Lower lobe of right lung (tissue), 2 donors: ENCODE measurements around the gene KCNH5. TPM values are rescaled to one million over a fixed set of nuclear protein-coding genes. Genes with fewer than 3 reads are reported as not detected.

Experiments used
- ATAC-seq, 2 donors: fragments of 200-7000 bp; cut with Tn5 transposase; one replicate each; pipeline ENCODE4 v1.9.1; 2020 to 2022; ENCODE audit warnings: mild to moderate bottlenecking in 2 of 2, moderate library complexity in 2 of 2
- DNase-seq: peaks from one replicate; pipeline ENCODE4 v3.0.0-alpha.2; 2020
- H3K27ac ChIP-seq: fragments of 200-600 bp; one replicate; pipeline ENCODE4 v1.8.0; 2022
- H3K27me3 ChIP-seq: fragments of 200-600 bp; one replicate; pipeline ENCODE4 v1.8.0; 2022; ENCODE audit warnings: low read depth
- H3K36me3 ChIP-seq: fragments of 200-600 bp; one replicate; pipeline ENCODE4 v1.8.0; 2022; ENCODE audit warnings: mild to moderate bottlenecking
- H3K4me1 ChIP-seq: fragments of 200-600 bp; one replicate; pipeline ENCODE4 v1.8.0; 2022
- H3K4me3 ChIP-seq: fragments of 200-600 bp; one replicate; pipeline ENCODE4 v1.8.0; 2022; ENCODE audit warnings: mild to moderate bottlenecking
- H3K9me3 ChIP-seq: fragments of 200-600 bp; one replicate; pipeline ENCODE4 v1.8.0; 2022
- intact Hi-C: fragments of 100-400 bp; cut with DNase I; formaldehyde crosslinking; loops from one replicate; pipeline ENCODE4 v1.11.0; 2022
- total RNA-seq: library from RNA; stranded (reverse); fragmentation: NEBNext Ultra II Directional; extraction: Animal tissue kit (Norgen Biotek cat#: 25700); gene quantifications from one replicate; pipeline ENCODE4 v1.2.1, GENCODE V29; 2021
- TF ChIP-seq, protein P1 (sequence below): fragments of 200-600 bp; IDR thresholded peaks from one replicate; pipeline ENCODE4 v1.8.0; 2022; ENCODE audit warnings: antibody characterized with exemption, mild to moderate bottlenecking
- donor health status: DM: no; HTN: yes; CAD: no; lungs with severe emphysema.

KCNH5 gene
- total RNA-seq, 1 donor from 2014 or later = not detected

DNA sequence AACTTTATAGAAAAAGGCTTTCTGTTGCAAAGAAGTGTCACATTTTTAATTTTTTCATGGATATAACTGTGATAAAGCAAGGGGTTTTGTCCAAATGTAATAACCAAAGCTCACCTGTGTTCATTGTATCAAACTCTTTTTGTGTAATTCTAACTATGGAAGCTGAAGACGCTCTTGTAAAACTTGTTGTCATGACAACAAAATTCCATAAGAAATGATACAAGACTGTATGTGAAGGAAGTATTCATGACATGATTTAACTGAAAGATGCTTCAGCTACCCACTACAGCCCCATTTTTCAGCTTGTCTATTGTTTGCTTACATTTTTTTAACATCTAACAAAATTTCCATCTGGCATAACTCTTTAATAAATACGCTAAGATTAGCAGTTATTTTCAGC is 360.9 kb downstream of the KCNH5 start:
- no peaks in the 10 kb centered on the region for H3K9me3 ChIP-seq
- no peak overlapping the region for H3K4me3 ChIP-seq
- DNase-seq (no peak), ATAC-seq (no peak)
- H3K27ac ChIP-seq = no peak overlapping the region
- intact Hi-C loops = no loop called here
- TF ChIP-seq, protein P1, sequence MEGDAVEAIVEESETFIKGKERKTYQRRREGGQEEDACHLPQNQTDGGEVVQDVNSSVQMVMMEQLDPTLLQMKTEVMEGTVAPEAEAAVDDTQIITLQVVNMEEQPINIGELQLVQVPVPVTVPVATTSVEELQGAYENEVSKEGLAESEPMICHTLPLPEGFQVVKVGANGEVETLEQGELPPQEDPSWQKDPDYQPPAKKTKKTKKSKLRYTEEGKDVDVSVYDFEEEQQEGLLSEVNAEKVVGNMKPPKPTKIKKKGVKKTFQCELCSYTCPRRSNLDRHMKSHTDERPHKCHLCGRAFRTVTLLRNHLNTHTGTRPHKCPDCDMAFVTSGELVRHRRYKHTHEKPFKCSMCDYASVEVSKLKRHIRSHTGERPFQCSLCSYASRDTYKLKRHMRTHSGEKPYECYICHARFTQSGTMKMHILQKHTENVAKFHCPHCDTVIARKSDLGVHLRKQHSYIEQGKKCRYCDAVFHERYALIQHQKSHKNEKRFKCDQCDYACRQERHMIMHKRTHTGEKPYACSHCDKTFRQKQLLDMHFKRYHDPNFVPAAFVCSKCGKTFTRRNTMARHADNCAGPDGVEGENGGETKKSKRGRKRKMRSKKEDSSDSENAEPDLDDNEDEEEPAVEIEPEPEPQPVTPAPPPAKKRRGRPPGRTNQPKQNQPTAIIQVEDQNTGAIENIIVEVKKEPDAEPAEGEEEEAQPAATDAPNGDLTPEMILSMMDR = no peak
- no peaks in the 10 kb centered on the region for H3K36me3 ChIP-seq
- no peaks in the 10 kb centered on the region for H3K27me3 ChIP-seq
- no peaks in the 10 kb centered on the region for H3K4me1 ChIP-seq

DNA sequence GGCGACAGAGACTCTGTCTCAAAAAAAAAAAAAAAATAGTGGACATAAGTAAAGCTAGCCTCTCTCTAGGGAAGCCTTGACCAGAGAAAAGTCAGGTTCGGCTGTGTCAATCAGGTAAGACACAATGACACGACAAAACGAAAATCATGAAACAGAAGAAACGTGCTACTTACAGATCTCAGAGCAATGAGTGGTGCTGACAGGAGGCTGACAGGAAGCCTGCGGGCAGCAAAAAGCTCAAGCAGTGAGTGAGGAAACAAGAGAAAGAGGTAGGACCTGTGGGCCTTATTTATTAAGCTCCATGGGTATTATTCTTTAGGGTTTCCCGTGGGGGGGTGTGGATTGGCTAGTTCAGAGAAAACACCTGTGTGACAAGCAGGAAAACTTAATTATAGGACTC is 363.1 kb downstream of the KCNH5 start:
- Histone ChIP-seq H3K27ac (no peak overlapping the region), H3K9me3 (no peaks in the 10 kb centered on the region), H3K27me3 (no peaks in the 10 kb centered on the region), H3K4me3 (no peak overlapping the region), H3K4me1 (no peaks in the 10 kb centered on the region), H3K36me3 (no peaks in the 10 kb centered on the region)
- ATAC-seq = no peak
- DNase-seq = no peak
- intact Hi-C loops = no loop called here
- TF ChIP-seq, protein P1 = no peak

DNA sequence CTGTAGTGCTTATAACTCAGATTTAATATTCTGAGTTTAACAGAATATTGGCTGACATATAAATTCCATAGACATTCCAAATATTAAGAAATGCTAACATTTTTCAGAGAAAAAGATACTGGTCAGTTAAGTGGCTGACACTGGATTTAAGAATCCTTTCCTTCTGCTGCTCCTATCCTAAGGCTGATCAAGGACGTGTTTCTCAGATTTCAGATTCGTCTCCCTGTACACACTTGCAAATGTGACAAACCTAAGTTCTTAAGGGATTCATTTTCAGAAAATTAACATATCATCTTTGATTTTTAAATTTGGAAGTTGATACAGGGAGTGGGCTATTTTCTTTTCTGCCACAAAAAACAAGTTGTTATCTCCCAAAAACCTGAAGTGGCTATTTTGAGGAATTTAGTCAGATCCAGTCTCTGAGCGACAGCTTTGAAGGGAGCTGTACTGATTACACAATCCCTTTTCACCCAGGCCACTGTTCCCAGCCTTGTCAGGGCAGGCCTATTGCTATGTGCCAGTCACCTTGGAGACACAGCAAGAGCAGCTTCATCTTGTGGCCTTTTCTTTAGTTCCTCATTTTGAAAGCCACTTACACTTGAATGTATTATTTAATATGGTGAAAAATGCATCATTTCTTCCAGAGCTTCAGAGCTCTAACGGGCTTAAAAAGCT is 370.6 kb downstream of the KCNH5 start:
- Histone ChIP-seq H3K4me3 (no peak overlapping the region), H3K4me1 (no peaks in the 10 kb centered on the region), H3K36me3 (no peaks in the 10 kb centered on the region), H3K9me3 (no peaks in the 10 kb centered on the region), H3K27me3 (no peaks in the 10 kb centered on the region), H3K27ac (no peak overlapping the region)
- no peak for DNase-seq
- TF ChIP-seq, protein P1 = no peak
- ATAC-seq = peak; percentile 83 to 90
- intact Hi-C loops = no loop called here

DNA sequence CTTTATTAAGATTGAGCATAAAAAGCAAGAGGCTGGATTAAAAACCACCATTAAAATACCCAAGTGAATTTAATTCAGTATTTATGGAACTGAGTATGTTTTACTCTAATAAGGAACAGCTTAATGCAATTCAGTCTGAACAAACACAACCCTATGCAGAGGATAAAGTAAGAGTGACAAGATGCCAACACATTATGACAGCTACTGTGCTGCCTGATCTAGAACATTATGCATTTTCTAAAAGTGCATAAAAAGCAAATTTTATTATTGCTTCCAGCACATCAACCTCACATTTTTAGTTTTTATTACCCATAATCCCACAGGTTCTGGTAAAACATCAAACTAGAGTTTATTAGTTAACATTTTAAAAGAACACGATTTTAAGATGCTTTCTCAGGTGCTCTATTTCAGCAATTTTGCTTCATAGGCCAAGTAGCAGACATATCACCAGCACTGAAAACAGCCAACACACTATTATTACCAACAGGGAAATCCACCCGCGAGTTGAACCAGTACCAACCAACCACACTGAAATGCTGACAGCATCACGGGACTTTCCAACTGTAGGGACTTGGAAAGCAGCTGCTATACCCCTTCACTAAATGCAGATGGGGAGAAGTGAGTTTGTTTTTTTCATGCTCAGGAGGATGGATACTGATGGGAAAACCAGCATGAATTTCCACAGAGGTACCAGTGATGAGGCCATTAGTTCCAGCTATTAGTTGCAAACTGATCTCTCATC is 372.1 kb downstream of the KCNH5 start:
- Histone ChIP-seq H3K27me3 (no peaks in the 10 kb centered on the region), H3K27ac (no peak overlapping the region), H3K4me3 (no peak overlapping the region), H3K36me3 (no peaks in the 10 kb centered on the region), H3K4me1 (no peaks in the 10 kb centered on the region), H3K9me3 (no peaks in the 10 kb centered on the region)
- DNase-seq (no peak), ATAC-seq (no peak)
- TF ChIP-seq, protein P1 = no peak
- intact Hi-C loops = no loop called here

DNA sequence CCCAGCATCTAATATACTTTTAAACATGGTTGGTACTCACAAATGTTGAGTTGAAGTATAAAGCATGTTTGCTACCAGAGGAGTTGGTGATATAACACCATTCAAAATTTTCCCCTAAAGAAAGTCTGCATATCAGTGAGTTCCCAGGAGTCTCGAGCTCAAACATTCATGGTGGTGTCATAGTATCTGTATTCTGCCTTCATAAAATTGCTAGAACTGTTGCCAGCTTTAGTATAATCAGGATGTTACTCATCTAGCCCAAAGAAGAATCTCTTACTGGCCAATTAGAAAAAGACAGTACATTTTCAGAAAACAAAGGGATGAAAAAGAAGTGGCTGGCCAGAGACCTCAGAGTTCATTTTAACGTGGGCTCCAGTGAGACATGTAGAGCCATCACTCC is 374.7 kb downstream of the KCNH5 start:
- Histone ChIP-seq H3K4me3 (no peak overlapping the region), H3K9me3 (no peaks in the 10 kb centered on the region), H3K36me3 (no peaks in the 10 kb centered on the region), H3K27ac (no peak overlapping the region), H3K4me1 (no peaks in the 10 kb centered on the region), H3K27me3 (no peaks in the 10 kb centered on the region)
- ATAC-seq = no peak
- intact Hi-C loops = no loop called here
- TF ChIP-seq, protein P1 = no peak
- no peak for DNase-seq
